ENCODE results near the gene MCF2L. TPM values are rescaled to one million over a fixed set of nuclear protein-coding genes. Genes with fewer than 3 reads are reported as not detected.

MCF2L gene
- 6.0 TPM for polyA plus RNA-seq (2012; ENCODE audit: insufficient read length, low read depth)

- no peak for TF ChIP-seq FOXP2 (optimal IDR thresholded peaks at IDR 0.05; ENCODE audit: borderline replicate concordance, extremely low read depth, extremely low read length, insufficient read depth)
- no peak for TF ChIP-seq POLR2AphosphoS5 (IDR thresholded peaks at IDR 0.05; ENCODE audit: low read depth, low read length)
- TF ChIP-seq TAF1 (IDR thresholded peaks at IDR 0.05; ENCODE audit: borderline replicate concordance, insufficient read depth, low read length): no peak
- TF ChIP-seq SIN3A (IDR thresholded peaks at IDR 0.05; ENCODE audit: borderline replicate concordance, insufficient read depth, low read length): no peak
These were observed at the start of gene MCF2L for GRCh38 chr13:112968910-112969691. MCF2L (plus strand) TSS chr13:112969214; CDS start chr13:112969380, 166 bp downstream.

DNA sequence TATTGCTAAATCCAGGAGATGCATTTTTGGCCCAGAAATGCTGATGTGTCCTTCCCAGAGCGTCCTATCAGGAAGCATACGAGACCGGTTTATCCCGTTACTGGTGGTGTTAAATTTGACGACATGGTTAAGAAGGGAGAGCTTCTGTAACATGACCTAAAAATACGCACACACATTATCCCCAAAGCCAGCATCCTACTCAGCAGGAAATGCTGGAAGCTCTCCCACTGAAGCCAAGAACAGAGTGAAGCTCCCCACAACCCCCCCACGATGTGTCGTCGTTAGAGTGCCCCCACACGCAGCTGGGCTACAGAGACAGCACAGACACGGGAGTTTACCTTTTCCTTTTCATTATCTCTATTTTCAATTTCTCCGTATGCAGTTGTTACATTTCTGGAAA is 45.1 kb upstream of the MCF2L start:
- TF ChIP-seq, protein P1, sequence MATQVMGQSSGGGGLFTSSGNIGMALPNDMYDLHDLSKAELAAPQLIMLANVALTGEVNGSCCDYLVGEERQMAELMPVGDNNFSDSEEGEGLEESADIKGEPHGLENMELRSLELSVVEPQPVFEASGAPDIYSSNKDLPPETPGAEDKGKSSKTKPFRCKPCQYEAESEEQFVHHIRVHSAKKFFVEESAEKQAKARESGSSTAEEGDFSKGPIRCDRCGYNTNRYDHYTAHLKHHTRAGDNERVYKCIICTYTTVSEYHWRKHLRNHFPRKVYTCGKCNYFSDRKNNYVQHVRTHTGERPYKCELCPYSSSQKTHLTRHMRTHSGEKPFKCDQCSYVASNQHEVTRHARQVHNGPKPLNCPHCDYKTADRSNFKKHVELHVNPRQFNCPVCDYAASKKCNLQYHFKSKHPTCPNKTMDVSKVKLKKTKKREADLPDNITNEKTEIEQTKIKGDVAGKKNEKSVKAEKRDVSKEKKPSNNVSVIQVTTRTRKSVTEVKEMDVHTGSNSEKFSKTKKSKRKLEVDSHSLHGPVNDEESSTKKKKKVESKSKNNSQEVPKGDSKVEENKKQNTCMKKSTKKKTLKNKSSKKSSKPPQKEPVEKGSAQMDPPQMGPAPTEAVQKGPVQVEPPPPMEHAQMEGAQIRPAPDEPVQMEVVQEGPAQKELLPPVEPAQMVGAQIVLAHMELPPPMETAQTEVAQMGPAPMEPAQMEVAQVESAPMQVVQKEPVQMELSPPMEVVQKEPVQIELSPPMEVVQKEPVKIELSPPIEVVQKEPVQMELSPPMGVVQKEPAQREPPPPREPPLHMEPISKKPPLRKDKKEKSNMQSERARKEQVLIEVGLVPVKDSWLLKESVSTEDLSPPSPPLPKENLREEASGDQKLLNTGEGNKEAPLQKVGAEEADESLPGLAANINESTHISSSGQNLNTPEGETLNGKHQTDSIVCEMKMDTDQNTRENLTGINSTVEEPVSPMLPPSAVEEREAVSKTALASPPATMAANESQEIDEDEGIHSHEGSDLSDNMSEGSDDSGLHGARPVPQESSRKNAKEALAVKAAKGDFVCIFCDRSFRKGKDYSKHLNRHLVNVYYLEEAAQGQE (IDR thresholded peaks at IDR 0.05; ENCODE audit: insufficient read depth in 1 of 2, low read depth in 2 of 2, low read length in 2 of 2): no peak
- no peak for TF ChIP-seq SIN3A (IDR thresholded peaks at IDR 0.05; ENCODE audit: borderline replicate concordance, insufficient read depth, low read length)
- TF ChIP-seq POLR2AphosphoS5 (IDR thresholded peaks at IDR 0.05; ENCODE audit: low read depth, low read length): no peak
- TF ChIP-seq FOXP2 (optimal IDR thresholded peaks at IDR 0.05; ENCODE audit: borderline replicate concordance, extremely low read depth, extremely low read length, insufficient read depth): no peak
- no peak for TF ChIP-seq TAF1 (IDR thresholded peaks at IDR 0.05; ENCODE audit: borderline replicate concordance, insufficient read depth, low read length)

DNA sequence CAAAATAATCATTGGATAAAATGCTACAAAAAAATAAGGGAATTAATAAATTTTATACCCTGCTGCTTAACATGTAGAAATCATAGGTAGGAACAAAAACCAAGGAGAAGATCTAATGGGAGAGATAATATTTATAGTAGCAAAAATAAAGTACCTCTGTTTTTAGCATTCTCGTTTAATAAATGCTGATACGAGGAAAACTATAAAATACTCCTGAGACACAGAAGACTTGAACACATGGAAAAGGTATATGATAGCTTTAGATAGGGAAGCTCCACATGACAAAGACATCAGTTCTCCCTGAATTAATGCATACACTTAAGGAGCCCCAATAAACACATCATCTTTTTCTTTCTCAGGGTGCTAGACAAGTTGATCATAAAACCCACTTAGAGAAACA is 44.6 kb upstream of the MCF2L start:
- TF ChIP-seq TAF1 (IDR thresholded peaks at IDR 0.05; ENCODE audit: borderline replicate concordance, insufficient read depth, low read length) (no peak), FOXP2 (optimal IDR thresholded peaks at IDR 0.05; ENCODE audit: borderline replicate concordance, extremely low read depth, extremely low read length, insufficient read depth) (no peak), POLR2AphosphoS5 (IDR thresholded peaks at IDR 0.05; ENCODE audit: low read depth, low read length) (no peak), SIN3A (IDR thresholded peaks at IDR 0.05; ENCODE audit: borderline replicate concordance, insufficient read depth, low read length) (no peak)
- TF ChIP-seq, protein P1 (IDR thresholded peaks at IDR 0.05; ENCODE audit: insufficient read depth in 1 of 2, low read depth in 2 of 2, low read length in 2 of 2): no peak

DNA sequence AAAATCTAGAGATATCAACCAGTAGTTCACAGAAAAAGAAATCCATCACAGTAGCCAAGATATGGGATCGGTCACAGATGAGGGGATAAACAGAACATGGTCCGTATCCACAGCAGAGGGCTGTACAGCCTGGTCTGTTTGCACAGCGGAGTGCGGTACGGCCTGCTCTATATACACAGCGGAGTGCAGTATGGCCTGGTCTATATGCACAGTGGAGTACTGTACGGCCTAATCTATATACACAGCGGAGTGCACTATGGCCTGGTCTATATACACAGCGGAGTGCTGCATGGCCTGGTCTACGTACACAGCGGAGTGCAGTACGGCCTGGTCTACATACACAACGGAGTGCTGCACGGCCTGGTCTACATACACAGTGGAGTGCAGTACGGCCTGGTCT is 43.0 kb upstream of the MCF2L start:
- TF ChIP-seq TAF1 (IDR thresholded peaks at IDR 0.05; ENCODE audit: borderline replicate concordance, insufficient read depth, low read length): no peak
- TF ChIP-seq, protein P1 (IDR thresholded peaks at IDR 0.05; ENCODE audit: insufficient read depth in 1 of 2, low read depth in 2 of 2, low read length in 2 of 2): no peak
- no peak for TF ChIP-seq FOXP2 (optimal IDR thresholded peaks at IDR 0.05; ENCODE audit: borderline replicate concordance, extremely low read depth, extremely low read length, insufficient read depth)
- TF ChIP-seq SIN3A (IDR thresholded peaks at IDR 0.05; ENCODE audit: borderline replicate concordance, insufficient read depth, low read length): no peak
- no peak for TF ChIP-seq POLR2AphosphoS5 (IDR thresholded peaks at IDR 0.05; ENCODE audit: low read depth, low read length)

DNA sequence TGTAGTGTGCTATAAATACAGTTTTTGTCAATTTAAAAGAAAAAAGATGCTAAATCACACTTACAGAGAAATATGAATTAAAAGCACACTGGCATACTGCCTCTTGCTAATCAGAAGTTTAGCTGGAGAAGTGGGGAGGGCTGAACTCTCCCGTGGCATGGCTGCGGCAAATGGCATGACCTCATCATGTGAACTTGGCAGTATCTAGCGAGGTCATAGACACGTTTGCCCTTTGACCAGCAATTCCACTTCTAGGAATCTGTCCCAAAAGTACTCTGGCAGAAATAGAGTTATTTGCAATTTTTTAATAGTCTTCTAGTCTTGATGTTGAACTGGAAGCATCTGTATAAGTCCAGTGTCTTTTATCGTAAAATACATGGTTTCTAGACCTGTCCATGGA is 42.0 kb upstream of the MCF2L start:
- TF ChIP-seq SIN3A (IDR thresholded peaks at IDR 0.05; ENCODE audit: borderline replicate concordance, insufficient read depth, low read length): no peak
- TF ChIP-seq POLR2AphosphoS5 (IDR thresholded peaks at IDR 0.05; ENCODE audit: low read depth, low read length): no peak
- TF ChIP-seq, protein P1 (IDR thresholded peaks at IDR 0.05; ENCODE audit: insufficient read depth in 1 of 2, low read depth in 2 of 2, low read length in 2 of 2): no peak
- TF ChIP-seq FOXP2 (optimal IDR thresholded peaks at IDR 0.05; ENCODE audit: borderline replicate concordance, extremely low read depth, extremely low read length, insufficient read depth): no peak
- TF ChIP-seq TAF1 (IDR thresholded peaks at IDR 0.05; ENCODE audit: borderline replicate concordance, insufficient read depth, low read length): no peak
